Parathyroid adenoma (tissue), 2 donors: ENCODE data around the gene ASMTL.
A peak's percentile ranks its signal among the peaks of the same experiment; 100 is the strongest.
"Not testable (repeated sequence)": the region's sequence is repeated elsewhere in the genome, so short reads cannot be mapped to it uniquely, and the experiment has no call there.

ENCODE experiments used
- H2AFZ ChIP-seq: fragments of 300-600 bp; sonication (generic); one replicate; pipeline ENCODE4 v1.7.0; 2017; ENCODE audit warnings: antibody characterized with exemption, mild to moderate bottlenecking
- H3K27ac ChIP-seq: fragments of 300-600 bp; sonication (generic); one replicate; pipeline ENCODE4 v1.7.0; 2017
- H3K27me3 ChIP-seq: fragments of 300-600 bp; sonication (generic); one replicate; pipeline ENCODE4 v1.7.0; 2017; ENCODE audit warnings: low read length; ENCODE audit not compliant: control insufficient read depth, insufficient read depth
- H3K36me3 ChIP-seq: fragments of 300-600 bp; sonication (generic); one replicate; pipeline ENCODE4 v1.7.0; 2017; ENCODE audit warnings: low read length; ENCODE audit not compliant: control insufficient read depth, insufficient read depth
- H3K4me1 ChIP-seq: fragments of 300-600 bp; sonication (generic); one replicate; pipeline ENCODE4 v1.7.0; 2017; ENCODE audit warnings: control low read depth
- H3K4me2 ChIP-seq: fragments of 300-600 bp; sonication (generic); one replicate; pipeline ENCODE4 v1.7.0; 2017; ENCODE audit warnings: low read length
- H3K4me3 ChIP-seq: fragments of 300-600 bp; sonication (generic); one replicate; pipeline ENCODE4 v1.7.0; 2017; ENCODE audit warnings: low read depth, low read length
- H3K79me2 ChIP-seq: fragments of 300-600 bp; sonication (generic); one replicate; pipeline ENCODE4 v1.7.0; 2017; ENCODE audit warnings: control low read depth
- H3K9ac ChIP-seq: fragments of 300-600 bp; sonication (generic); one replicate; pipeline ENCODE4 v1.7.0; 2017; ENCODE audit warnings: mild to moderate bottlenecking
- H3K9me3 ChIP-seq: fragments of 300-600 bp; sonication (generic); one replicate; pipeline ENCODE4 v1.7.0; 2017; ENCODE audit warnings: low read length; ENCODE audit not compliant: control insufficient read depth
- TF ChIP-seq, protein P1 (sequence below): fragments of 300-600 bp; sonication (generic); IDR thresholded peaks from one replicate; pipeline ENCODE4 v1.7.0; 2017; ENCODE audit warnings: antibody characterized with exemption, mild to moderate bottlenecking
- donor health status: primary hyperparathyroidism.

ASMTL gene

GRCh38 chrX:1493877-1494510 lies 41.3 kb upstream of the ASMTL start:
- H3K27me3 ChIP-seq: no peaks in the 10 kb centered on the region
- H3K79me2 ChIP-seq: no peaks in the 10 kb centered on the region
- H2AFZ ChIP-seq: no peak overlapping the region
- H3K4me3 ChIP-seq: no peak overlapping the region
- H3K9ac ChIP-seq: no peak overlapping the region
- no peaks in the 10 kb centered on the region for H3K4me1 ChIP-seq
- no peak overlapping the region for H3K4me2 ChIP-seq
- no peaks in the 10 kb centered on the region for H3K36me3 ChIP-seq
- H3K27ac ChIP-seq: peak overlapping the region; percentile 29
- TF ChIP-seq, protein P1, sequence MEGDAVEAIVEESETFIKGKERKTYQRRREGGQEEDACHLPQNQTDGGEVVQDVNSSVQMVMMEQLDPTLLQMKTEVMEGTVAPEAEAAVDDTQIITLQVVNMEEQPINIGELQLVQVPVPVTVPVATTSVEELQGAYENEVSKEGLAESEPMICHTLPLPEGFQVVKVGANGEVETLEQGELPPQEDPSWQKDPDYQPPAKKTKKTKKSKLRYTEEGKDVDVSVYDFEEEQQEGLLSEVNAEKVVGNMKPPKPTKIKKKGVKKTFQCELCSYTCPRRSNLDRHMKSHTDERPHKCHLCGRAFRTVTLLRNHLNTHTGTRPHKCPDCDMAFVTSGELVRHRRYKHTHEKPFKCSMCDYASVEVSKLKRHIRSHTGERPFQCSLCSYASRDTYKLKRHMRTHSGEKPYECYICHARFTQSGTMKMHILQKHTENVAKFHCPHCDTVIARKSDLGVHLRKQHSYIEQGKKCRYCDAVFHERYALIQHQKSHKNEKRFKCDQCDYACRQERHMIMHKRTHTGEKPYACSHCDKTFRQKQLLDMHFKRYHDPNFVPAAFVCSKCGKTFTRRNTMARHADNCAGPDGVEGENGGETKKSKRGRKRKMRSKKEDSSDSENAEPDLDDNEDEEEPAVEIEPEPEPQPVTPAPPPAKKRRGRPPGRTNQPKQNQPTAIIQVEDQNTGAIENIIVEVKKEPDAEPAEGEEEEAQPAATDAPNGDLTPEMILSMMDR: no peak
- no peaks in the 10 kb centered on the region for H3K9me3 ChIP-seq

DNA sequence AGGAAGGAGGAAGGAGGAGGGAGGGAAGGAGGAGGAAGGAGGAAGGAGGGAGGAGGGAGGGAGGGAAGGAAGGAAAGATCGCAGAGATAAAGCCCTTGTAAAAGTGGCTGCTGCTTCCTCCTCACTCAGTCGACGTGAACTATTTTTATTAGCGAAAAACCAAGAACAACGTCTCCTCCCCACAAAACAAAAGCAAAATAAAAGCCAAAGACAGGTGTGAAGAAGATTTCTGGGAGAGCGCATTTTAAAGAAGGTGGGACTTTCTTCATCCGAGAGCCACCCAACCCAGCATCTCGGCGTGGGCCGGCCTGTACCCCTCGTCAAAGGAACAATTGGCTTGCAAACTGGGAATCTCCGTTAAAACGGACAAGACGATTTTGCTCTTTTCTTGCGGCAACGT lies 40.7 kb upstream of the ASMTL start:
- no peaks in the 10 kb centered on the region for H3K4me1 ChIP-seq
- peak overlapping the region; percentile 29 for H3K27ac ChIP-seq
- H3K27me3 ChIP-seq: no peaks in the 10 kb centered on the region
- no peak overlapping the region for H3K4me3 ChIP-seq
- no peak overlapping the region for H3K4me2 ChIP-seq
- no peaks in the 10 kb centered on the region for H3K9me3 ChIP-seq
- no peak overlapping the region for H2AFZ ChIP-seq
- no peaks in the 10 kb centered on the region for H3K36me3 ChIP-seq
- H3K9ac ChIP-seq: no peak overlapping the region
- TF ChIP-seq, protein P1: no peak
- H3K79me2 ChIP-seq: no peaks in the 10 kb centered on the region

- TF ChIP-seq, protein P1: no peak
- Histone ChIP-seq H3K27me3 (no peaks in the 10 kb centered on the region), H3K27ac (no peak overlapping the region), H3K36me3 (no peaks in the 10 kb centered on the region), H2AFZ (no peak overlapping the region), H3K79me2 (no peaks in the 10 kb centered on the region), H3K9ac (no peak overlapping the region), H3K4me3 (no peak overlapping the region), H3K4me2 (no peak overlapping the region), H3K4me1 (no peaks in the 10 kb centered on the region), H3K9me3 (no peaks in the 10 kb centered on the region)
Measured at GRCh38 chrX:1492421-1493012, 39.8 kb upstream of the ASMTL start.

DNA sequence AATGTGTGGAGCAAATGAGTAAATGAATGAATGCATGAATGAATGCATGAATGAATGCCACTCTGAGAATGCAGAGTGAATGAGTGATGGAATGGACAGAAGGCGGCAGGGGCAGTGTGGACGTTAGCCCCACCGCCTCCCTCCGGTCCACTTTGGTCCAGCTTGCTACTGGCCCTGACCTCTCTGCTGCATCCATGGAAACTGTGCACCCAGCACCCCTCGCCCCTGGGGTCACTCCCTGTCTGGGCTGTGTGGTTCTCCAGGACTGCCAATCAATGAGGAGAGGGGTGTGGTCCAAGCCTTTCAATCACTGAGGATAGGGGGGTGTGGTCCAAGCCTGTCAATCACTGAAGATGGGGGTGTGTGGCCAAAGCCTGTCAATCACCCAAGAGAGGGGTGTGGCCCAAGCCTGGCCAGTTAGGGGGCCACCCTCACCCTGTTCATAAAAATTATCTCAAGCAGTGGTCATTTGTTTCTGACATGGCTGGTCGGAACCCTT lies 39.2 kb upstream of the ASMTL start:
- H3K27ac ChIP-seq: no peak overlapping the region
- H2AFZ ChIP-seq: no peak overlapping the region
- TF ChIP-seq, protein P1: no peak
- no peak overlapping the region for H3K4me2 ChIP-seq
- no peak overlapping the region for H3K9ac ChIP-seq
- H3K4me1 ChIP-seq: no peaks in the 10 kb centered on the region
- no peaks in the 10 kb centered on the region for H3K79me2 ChIP-seq
- no peaks in the 10 kb centered on the region for H3K9me3 ChIP-seq
- no peaks in the 10 kb centered on the region for H3K36me3 ChIP-seq
- no peaks in the 10 kb centered on the region for H3K27me3 ChIP-seq
- no peak overlapping the region for H3K4me3 ChIP-seq

DNA sequence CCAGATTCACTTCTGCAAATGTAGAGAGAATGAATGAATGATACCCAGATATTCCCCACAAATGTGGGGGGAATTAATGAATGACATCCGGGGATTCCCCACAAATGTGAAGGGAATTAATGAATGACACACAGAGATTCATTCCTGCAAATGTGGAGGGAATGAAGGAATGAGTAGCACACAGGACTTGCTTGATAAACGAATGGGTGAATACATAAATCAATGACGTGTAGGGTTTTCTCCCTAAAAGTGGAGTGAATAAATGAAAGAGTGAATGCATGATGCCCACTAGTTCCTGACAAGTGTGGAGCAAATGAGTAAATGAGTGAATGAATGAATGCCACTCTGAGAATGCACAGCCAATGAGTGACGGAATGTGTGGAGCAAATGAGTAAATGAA lies 38.5 kb upstream of the ASMTL start:
- not testable (repeated sequence) for H3K36me3 ChIP-seq, H3K9me3 ChIP-seq, H3K4me3 ChIP-seq, H3K4me2 ChIP-seq, H2AFZ ChIP-seq, H3K4me1 ChIP-seq, H3K9ac ChIP-seq, H3K27ac ChIP-seq, H3K27me3 ChIP-seq, H3K79me2 ChIP-seq

- H3K36me3 ChIP-seq, H2AFZ ChIP-seq, H3K4me2 ChIP-seq, H3K9ac ChIP-seq, H3K4me1 ChIP-seq, H3K9me3 ChIP-seq, H3K27ac ChIP-seq, H3K4me3 ChIP-seq, H3K79me2 ChIP-seq, H3K27me3 ChIP-seq: not testable (repeated sequence)
Measured at GRCh38 chrX:1490723-1491122, 38.0 kb upstream of the ASMTL start.

GRCh38 chrX:1489354-1489753 lies 36.6 kb upstream of the ASMTL start:
- not testable (repeated sequence) for H3K27ac ChIP-seq, H3K4me3 ChIP-seq

More at GRCh38 chrX:1489354-1489753, 36.6 kb upstream of the ASMTL start:
- H3K4me1 ChIP-seq, H3K4me2 ChIP-seq, H2AFZ ChIP-seq, H3K9me3 ChIP-seq, H3K79me2 ChIP-seq, H3K27me3 ChIP-seq, H3K36me3 ChIP-seq, H3K9ac ChIP-seq: not testable (repeated sequence)
